GM23338 (cell line): Measurements from ENCODE around the gene FLT1. TPM values are rescaled to one million over a fixed set of nuclear protein-coding genes. Genes with fewer than 3 reads are reported as not detected.

ENCODE experiments used
- ATAC-seq: fragments of 200-7000 bp; cut with Tn5 transposase; 3 replicates; pipeline ENCODE4 v1.9.1; 2020
- DNase-seq: peaks from one replicate; pipeline ENCODE4 v3.0.0-alpha.2; 2015; ENCODE audit warnings: low spot score
- H2AFZ ChIP-seq: fragments of 200-600 bp; sonication (generic); 2 replicates; pipeline ENCODE4 v1.8.0; 2016; ENCODE audit warnings: antibody characterized with exemption, mild to moderate bottlenecking, moderate library complexity
- H3F3A ChIP-seq: fragments of 200-600 bp; sonication (generic); replicated peaks from 2 replicates; pipeline ENCODE4 v1.8.0; 2017; ENCODE audit warnings: antibody characterized with exemption, mixed run types, low read depth
- H3K27ac ChIP-seq: fragments of 200-600 bp; sonication (generic); 2 replicates; pipeline ENCODE4 v1.6.1; 2016; ENCODE audit warnings: low read depth
- H3K27me3 ChIP-seq: fragments of 200-600 bp; sonication (generic); 2 replicates; pipeline ENCODE4 v1.8.0; 2016; ENCODE audit warnings: mild to moderate bottlenecking, mixed run types, moderate library complexity; ENCODE audit not compliant: insufficient read depth
- H3K36me3 ChIP-seq: fragments of 200-600 bp; sonication (generic); 2 replicates; pipeline ENCODE4 v1.8.0; 2016; ENCODE audit warnings: mild to moderate bottlenecking; ENCODE audit not compliant: insufficient read depth
- H3K4me1 ChIP-seq: fragments of 200-600 bp; sonication (generic); 2 replicates; pipeline ENCODE4 v1.8.0; 2016; ENCODE audit warnings: mild to moderate bottlenecking, moderate library complexity; ENCODE audit not compliant: insufficient read depth
- H3K4me2 ChIP-seq: fragments of 200-600 bp; sonication (generic); 2 replicates; pipeline ENCODE4 v1.7.1; 2017; ENCODE audit warnings: mixed run types
- H3K4me3 ChIP-seq: fragments of 200-600 bp; sonication (generic); 2 replicates; pipeline ENCODE4 v1.6.1; 2016; ENCODE audit warnings: mixed run types
- H3K79me2 ChIP-seq: fragments of 200-600 bp; sonication (generic); replicated peaks from 2 replicates; pipeline ENCODE4 v1.8.0; 2017; ENCODE audit warnings: mild to moderate bottlenecking; ENCODE audit not compliant: insufficient read depth
- H3K9me2 ChIP-seq: fragments of 200-600 bp; sonication (generic); 2 replicates; pipeline ENCODE4 v1.8.0; 2017; ENCODE audit not compliant: insufficient read depth
- H4K20me1 ChIP-seq: fragments of 200-600 bp; sonication (generic); replicated peaks from 2 replicates; pipeline ENCODE4 v1.8.0; 2017; ENCODE audit warnings: mild to moderate bottlenecking; ENCODE audit not compliant: insufficient read depth
- H3K27ac Mint-ChIP-seq: 2 replicates; pipeline ENCODE4 v1.8.0; 2020; ENCODE audit warnings: inconsistent platforms, mild to moderate bottlenecking, moderate library complexity, mixed read lengths
- H3K27me3 Mint-ChIP-seq: 3 replicates; pipeline ENCODE4 v1.8.0; 2022; ENCODE audit warnings: low read depth, mild to moderate bottlenecking, moderate library complexity, mixed read lengths, inconsistent platforms; ENCODE audit not compliant: insufficient read depth, poor library complexity
- H3K36me3 Mint-ChIP-seq: 3 replicates; pipeline ENCODE4 v1.8.0; 2021; ENCODE audit warnings: low read depth, mild to moderate bottlenecking, inconsistent platforms, moderate library complexity, mixed read lengths
- H3K4me1 Mint-ChIP-seq: 3 replicates; pipeline ENCODE4 v1.8.0; 2020; ENCODE audit warnings: mild to moderate bottlenecking, inconsistent platforms, mixed read lengths
- H3K4me3 Mint-ChIP-seq: 3 replicates; pipeline ENCODE4 v1.8.0; 2021; ENCODE audit warnings: moderate library complexity, mild to moderate bottlenecking, inconsistent platforms, mixed read lengths
- H3K9me3 Mint-ChIP-seq: 3 replicates; pipeline ENCODE4 v1.8.0; 2020; ENCODE audit warnings: moderate library complexity, mild to moderate bottlenecking, inconsistent platforms, mixed read lengths
- CREB1 ChIP-seq: fragments of 250-450 bp; sonication (Bioruptor Pico); IDR thresholded peaks from 2 replicates; pipeline ENCODE4 v1.5.0; 2020; ENCODE audit warnings: low read depth, mild to moderate bottlenecking, moderate library complexity
- EZH2 ChIP-seq: fragments of 200-600 bp; sonication (generic); IDR thresholded peaks from one replicate; pipeline ENCODE4 v1.8.0; 2017; ENCODE audit warnings: antibody characterized with exemption, mild to moderate bottlenecking, low read depth; ENCODE audit not compliant: unreplicated experiment
- NANOG ChIP-seq: IDR thresholded peaks from 2 replicates; pipeline ENCODE4 v1.6.1; 2016; ENCODE audit warnings: antibody characterized with exemption, borderline replicate concordance
- POLR2AphosphoS5 ChIP-seq: IDR thresholded peaks from 2 replicates; pipeline ENCODE4 v1.6.1; 2016; ENCODE audit warnings: antibody characterized with exemption, low read depth
- STAT1 ChIP-seq: IDR thresholded peaks from one replicate; pipeline ENCODE4 v1.6.1; 2016; ENCODE audit warnings: antibody characterized with exemption; ENCODE audit not compliant: unreplicated experiment
- ZNF331 ChIP-seq: fragments of 250-450 bp; sonication (Bioruptor Pico); IDR thresholded peaks from 2 replicates; pipeline ENCODE4 v1.5.0; 2020; ENCODE audit warnings: low read depth, mild to moderate bottlenecking, moderate library complexity
- polyA plus RNA-seq: library from polyadenylated mRNA; unstranded; fragments of >200 nt; fragmentation: Nextera tagmentation; extraction: Ambion mirVana; gene quantifications from 2 replicates; pipeline ENCODE4 v1.2.1, GENCODE V29; 2016
- total RNA-seq: library from RNA; depleted of rRNA; stranded (reverse); fragments of >200 nt; shearing (Covaris generic); gene quantifications from 2 replicates; pipeline ENCODE4 v1.2.3, GENCODE V29; 2014
- TF ChIP-seq, protein P1 (sequence below): fragments of 250-450 bp; sonication (Bioruptor Pico); IDR thresholded peaks from 2 replicates; pipeline ENCODE4 v1.5.0; 2020; ENCODE audit warnings: mild to moderate bottlenecking, moderate library complexity
- TF ChIP-seq, protein P2 (sequence below): IDR thresholded peaks from one replicate; pipeline ENCODE4 v1.6.1; 2018; ENCODE audit warnings: antibody characterized with exemption; ENCODE audit not compliant: unreplicated experiment
- TF ChIP-seq, protein P3 (sequence below): IDR thresholded peaks from 2 replicates; pipeline ENCODE4 v1.6.1; 2016; ENCODE audit warnings: antibody characterized with exemption

Gene FLT1
- total and polyA plus RNA-seq, 2 experiments from 2014 or later = 26.8 to 116 TPM

DNA sequence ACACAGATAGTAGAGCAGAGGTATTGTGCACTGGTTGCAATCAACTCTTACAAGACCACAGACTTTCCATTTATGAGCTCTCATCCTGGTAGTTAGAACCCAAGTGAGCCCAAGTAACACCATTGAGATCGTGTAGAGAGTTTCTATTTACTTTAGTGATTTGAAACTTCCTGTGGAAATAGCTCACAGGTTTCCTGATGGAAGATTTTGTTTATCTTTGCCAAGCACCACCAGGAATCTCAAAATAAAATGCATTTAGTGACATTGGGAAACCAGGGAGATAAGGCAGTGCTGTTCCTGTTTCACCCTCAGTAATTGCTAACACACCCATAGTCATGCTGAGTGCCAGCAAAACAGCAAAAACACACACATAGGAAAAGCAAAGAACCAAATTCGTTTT, 102.5 kb downstream of the FLT1 start (continued):
- TF ChIP-seq, protein P1, sequence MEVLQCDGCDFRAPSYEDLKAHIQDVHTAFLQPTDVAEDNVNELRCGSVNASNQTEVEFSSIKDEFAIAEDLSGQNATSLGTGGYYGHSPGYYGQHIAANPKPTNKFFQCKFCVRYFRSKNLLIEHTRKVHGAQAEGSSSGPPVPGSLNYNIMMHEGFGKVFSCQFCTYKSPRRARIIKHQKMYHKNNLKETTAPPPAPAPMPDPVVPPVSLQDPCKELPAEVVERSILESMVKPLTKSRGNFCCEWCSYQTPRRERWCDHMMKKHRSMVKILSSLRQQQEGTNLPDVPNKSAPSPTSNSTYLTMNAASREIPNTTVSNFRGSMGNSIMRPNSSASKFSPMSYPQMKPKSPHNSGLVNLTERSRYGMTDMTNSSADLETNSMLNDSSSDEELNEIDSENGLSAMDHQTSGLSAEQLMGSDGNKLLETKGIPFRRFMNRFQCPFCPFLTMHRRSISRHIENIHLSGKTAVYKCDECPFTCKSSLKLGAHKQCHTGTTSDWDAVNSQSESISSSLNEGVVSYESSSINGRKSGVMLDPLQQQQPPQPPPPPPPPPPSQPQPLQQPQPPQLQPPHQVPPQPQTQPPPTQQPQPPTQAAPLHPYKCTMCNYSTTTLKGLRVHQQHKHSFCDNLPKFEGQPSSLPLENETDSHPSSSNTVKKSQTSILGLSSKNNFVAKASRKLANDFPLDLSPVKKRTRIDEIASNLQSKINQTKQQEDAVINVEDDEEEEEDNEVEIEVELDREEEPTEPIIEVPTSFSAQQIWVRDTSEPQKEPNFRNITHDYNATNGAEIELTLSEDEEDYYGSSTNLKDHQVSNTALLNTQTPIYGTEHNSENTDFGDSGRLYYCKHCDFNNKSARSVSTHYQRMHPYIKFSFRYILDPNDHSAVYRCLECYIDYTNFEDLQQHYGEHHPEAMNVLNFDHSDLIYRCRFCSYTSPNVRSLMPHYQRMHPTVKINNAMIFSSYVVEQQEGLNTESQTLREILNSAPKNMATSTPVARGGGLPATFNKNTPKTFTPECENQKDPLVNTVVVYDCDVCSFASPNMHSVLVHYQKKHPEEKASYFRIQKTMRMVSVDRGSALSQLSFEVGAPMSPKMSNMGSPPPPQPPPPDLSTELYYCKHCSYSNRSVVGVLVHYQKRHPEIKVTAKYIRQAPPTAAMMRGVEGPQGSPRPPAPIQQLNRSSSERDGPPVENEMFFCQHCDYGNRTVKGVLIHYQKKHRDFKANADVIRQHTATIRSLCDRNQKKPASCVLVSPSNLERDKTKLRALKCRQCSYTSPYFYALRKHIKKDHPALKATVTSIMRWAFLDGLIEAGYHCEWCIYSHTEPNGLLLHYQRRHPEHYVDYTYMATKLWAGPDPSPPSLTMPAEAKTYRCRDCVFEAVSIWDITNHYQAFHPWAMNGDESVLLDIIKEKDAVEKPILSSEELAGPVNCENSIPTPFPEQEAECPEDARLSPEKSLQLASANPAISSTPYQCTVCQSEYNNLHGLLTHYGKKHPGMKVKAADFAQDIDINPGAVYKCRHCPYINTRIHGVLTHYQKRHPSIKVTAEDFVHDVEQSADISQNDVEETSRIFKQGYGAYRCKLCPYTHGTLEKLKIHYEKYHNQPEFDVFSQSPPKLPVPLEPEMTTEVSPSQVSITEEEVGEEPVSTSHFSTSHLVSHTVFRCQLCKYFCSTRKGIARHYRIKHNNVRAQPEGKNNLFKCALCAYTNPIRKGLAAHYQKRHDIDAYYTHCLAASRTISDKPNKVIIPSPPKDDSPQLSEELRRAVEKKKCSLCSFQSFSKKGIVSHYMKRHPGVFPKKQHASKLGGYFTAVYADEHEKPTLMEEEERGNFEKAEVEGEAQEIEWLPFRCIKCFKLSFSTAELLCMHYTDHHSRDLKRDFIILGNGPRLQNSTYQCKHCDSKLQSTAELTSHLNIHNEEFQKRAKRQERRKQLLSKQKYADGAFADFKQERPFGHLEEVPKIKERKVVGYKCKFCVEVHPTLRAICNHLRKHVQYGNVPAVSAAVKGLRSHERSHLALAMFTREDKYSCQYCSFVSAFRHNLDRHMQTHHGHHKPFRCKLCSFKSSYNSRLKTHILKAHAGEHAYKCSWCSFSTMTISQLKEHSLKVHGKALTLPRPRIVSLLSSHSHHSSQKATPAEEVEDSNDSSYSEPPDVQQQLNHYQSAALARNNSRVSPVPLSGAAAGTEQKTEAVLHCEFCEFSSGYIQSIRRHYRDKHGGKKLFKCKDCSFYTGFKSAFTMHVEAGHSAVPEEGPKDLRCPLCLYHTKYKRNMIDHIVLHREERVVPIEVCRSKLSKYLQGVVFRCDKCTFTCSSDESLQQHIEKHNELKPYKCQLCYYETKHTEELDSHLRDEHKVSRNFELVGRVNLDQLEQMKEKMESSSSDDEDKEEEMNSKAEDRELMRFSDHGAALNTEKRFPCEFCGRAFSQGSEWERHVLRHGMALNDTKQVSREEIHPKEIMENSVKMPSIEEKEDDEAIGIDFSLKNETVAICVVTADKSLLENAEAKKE = no peak
- TF ChIP-seq, protein P2, sequence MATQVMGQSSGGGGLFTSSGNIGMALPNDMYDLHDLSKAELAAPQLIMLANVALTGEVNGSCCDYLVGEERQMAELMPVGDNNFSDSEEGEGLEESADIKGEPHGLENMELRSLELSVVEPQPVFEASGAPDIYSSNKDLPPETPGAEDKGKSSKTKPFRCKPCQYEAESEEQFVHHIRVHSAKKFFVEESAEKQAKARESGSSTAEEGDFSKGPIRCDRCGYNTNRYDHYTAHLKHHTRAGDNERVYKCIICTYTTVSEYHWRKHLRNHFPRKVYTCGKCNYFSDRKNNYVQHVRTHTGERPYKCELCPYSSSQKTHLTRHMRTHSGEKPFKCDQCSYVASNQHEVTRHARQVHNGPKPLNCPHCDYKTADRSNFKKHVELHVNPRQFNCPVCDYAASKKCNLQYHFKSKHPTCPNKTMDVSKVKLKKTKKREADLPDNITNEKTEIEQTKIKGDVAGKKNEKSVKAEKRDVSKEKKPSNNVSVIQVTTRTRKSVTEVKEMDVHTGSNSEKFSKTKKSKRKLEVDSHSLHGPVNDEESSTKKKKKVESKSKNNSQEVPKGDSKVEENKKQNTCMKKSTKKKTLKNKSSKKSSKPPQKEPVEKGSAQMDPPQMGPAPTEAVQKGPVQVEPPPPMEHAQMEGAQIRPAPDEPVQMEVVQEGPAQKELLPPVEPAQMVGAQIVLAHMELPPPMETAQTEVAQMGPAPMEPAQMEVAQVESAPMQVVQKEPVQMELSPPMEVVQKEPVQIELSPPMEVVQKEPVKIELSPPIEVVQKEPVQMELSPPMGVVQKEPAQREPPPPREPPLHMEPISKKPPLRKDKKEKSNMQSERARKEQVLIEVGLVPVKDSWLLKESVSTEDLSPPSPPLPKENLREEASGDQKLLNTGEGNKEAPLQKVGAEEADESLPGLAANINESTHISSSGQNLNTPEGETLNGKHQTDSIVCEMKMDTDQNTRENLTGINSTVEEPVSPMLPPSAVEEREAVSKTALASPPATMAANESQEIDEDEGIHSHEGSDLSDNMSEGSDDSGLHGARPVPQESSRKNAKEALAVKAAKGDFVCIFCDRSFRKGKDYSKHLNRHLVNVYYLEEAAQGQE = no peak
- TF ChIP-seq POLR2AphosphoS5 = no peak

DNA sequence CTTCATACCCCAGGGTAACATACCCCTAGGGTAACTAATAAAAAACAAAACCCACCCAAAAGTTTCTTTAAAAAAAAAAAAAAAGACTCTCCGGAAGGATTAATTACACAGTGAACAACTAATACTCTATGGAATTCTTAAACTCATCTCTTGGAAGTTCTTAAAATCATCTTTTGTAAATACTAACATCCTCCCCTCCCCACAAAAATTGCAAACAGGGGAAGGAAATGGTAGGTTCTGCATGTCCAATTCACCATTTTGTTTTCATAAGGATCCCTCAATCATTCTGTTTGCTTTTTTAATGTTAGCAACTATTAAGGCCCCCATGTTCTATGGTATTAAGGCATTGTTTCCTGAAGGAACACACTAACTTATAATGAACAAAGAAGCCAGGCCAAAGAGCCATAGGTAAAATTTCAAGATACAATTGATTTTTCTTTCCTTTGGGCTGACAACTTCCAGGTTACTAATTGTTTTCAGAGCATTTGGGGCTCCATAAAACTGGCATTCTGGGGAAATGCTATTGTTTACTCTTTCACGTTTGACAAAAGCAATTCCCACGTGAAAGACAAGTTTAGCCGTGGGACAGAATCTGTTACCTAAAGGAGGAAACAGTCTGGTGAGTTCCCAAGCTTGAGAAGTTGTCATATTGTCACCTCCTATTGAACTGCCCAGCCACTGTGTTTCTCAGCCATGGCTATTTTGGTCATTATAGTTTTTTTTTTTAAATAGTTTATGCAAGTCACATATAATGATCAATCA, 107.0 kb downstream of the FLT1 start:
- no peak overlapping the region for H3K4me3 ChIP-seq
- ATAC-seq (no peak), DNase-seq (no peak)
- Mint-ChIP-seq H3K4me1 (peaks cover 53% of the 10 kb centered on the region), H3K27ac (peak overlapping the region; percentile 84), H3K27me3 (peaks cover 2% of the 10 kb centered on the region), H3K4me3 (no peak overlapping the region), H3K9me3 (no peaks in the 10 kb centered on the region), H3K36me3 (peaks cover 51% of the 10 kb centered on the region)
- no peak overlapping the region for H3K4me2 ChIP-seq
- peaks cover 46% of the 10 kb centered on the region for H3K4me1 ChIP-seq
- no peaks in the 10 kb centered on the region for H3K9me2 ChIP-seq
- H3K36me3 ChIP-seq = peaks cover 12% of the 10 kb centered on the region
- H3K27ac ChIP-seq = 0 out of 2 replicates have a peak overlapping the region, but pooled peaks have one; percentile 40
- no peaks in the 10 kb centered on the region for H3K27me3 ChIP-seq
- H3K79me2 ChIP-seq = no peaks in the 10 kb centered on the region; the same call in 1 of the 2 replicates
- no peaks in the 10 kb centered on the region for H4K20me1 ChIP-seq
- no peak overlapping the region for H2AFZ ChIP-seq
- no peaks in the 10 kb centered on the region for H3F3A ChIP-seq
- TF ChIP-seq POLR2AphosphoS5 = no peak
- TF ChIP-seq, protein P3, sequence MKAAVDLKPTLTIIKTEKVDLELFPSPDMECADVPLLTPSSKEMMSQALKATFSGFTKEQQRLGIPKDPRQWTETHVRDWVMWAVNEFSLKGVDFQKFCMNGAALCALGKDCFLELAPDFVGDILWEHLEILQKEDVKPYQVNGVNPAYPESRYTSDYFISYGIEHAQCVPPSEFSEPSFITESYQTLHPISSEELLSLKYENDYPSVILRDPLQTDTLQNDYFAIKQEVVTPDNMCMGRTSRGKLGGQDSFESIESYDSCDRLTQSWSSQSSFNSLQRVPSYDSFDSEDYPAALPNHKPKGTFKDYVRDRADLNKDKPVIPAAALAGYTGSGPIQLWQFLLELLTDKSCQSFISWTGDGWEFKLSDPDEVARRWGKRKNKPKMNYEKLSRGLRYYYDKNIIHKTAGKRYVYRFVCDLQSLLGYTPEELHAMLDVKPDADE = no peak
- no peak for TF ChIP-seq CREB1 (CRISPR knock-in tag)
- no peak for TF ChIP-seq EZH2
- TF ChIP-seq STAT1 = no peak
- TF ChIP-seq, protein P2 = no peak
- no peak for TF ChIP-seq ZNF331 (CRISPR knock-in tag)
- no peak for TF ChIP-seq NANOG
